ENCODE data around the gene ALAD. TPM values are rescaled to one million over a fixed set of nuclear protein-coding genes. Genes with fewer than 3 reads are reported as not detected.

Gene ALAD
- total RNA-seq, 1 experiment from 2014 or later, result 18.9 TPM

DNA sequence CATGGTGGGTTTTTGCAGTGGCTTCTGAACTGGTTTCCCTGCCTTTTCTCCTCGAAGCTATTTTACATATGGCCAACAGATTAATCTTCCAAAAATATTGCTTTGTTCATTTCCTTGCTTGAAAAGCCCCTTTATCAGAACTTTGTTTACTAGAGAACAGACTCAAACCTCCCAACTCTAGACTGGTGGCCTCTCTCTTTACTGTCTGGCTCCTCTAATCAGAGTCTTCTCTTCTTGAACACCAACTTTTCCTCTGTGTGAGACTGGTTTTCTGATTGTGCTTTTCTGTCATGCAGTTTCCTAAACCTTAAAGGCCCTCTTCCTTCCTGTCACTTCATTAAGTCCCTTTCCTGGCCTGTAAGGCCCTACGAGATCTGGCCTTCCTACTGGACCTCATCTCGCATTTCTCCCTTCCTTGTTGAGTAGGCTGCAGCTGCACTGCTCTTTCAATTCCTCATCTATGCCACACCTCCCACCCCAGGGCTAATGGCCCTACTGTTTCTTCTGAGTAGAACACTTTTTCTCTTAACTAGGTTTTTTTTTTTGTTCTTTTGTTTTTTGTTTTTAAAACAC, 15.2 kb upstream of the ALAD start:
- H3K36me3 ChIP-seq (ENCODE audit: insufficient read depth, low read length, poor library complexity, severe bottlenecking), result no peaks in the 10 kb centered on the region
- H3K9me3 ChIP-seq (ENCODE audit: low read depth, low read length, poor library complexity, severe bottlenecking), result no peaks in the 10 kb centered on the region
- peaks cover 4% of the 10 kb centered on the region for H3K4me1 ChIP-seq (ENCODE audit: insufficient read depth, low read length, poor library complexity, severe bottlenecking)
- intact Hi-C loops (cut with micrococcal nuclease; ENCODE audit: unreplicated experiment), result no loop called here
- TF ChIP-seq, protein P1, sequence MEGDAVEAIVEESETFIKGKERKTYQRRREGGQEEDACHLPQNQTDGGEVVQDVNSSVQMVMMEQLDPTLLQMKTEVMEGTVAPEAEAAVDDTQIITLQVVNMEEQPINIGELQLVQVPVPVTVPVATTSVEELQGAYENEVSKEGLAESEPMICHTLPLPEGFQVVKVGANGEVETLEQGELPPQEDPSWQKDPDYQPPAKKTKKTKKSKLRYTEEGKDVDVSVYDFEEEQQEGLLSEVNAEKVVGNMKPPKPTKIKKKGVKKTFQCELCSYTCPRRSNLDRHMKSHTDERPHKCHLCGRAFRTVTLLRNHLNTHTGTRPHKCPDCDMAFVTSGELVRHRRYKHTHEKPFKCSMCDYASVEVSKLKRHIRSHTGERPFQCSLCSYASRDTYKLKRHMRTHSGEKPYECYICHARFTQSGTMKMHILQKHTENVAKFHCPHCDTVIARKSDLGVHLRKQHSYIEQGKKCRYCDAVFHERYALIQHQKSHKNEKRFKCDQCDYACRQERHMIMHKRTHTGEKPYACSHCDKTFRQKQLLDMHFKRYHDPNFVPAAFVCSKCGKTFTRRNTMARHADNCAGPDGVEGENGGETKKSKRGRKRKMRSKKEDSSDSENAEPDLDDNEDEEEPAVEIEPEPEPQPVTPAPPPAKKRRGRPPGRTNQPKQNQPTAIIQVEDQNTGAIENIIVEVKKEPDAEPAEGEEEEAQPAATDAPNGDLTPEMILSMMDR (conservative IDR thresholded peaks at IDR 0.05; ENCODE audit: low read depth, low read length), result no peak
- no peak for TF ChIP-seq EZH2 (IDR thresholded peaks at IDR 0.05; ENCODE audit: borderline replicate concordance, low read depth, low read length, poor library complexity, severe bottlenecking)
- H3K4me3 ChIP-seq (ENCODE audit: low read depth, low read length, poor library complexity, severe bottlenecking), result no peak overlapping the region
- H3K27ac ChIP-seq (ENCODE audit: low read depth, low read length, poor library complexity, severe bottlenecking), result no peak overlapping the region
- ChIA-PET CTCF (interaction anchor here (1.2 kb wide), 1 partner anchor 15 kb away, joined by 6 read pairs; the partner anchor contains the start of gene ALAD), POLR2A (ENCODE audit: low non-redundant PET) (no interaction called here)
- H3K27me3 ChIP-seq (replicated peaks; ENCODE audit: insufficient read depth, low read depth, low read length, poor library complexity), result no peaks in the 10 kb centered on the region
- no peak for DNase-seq (ENCODE audit: low spot score)
- no TSS peak for BruUV-seq (replicated peaks)

DNA sequence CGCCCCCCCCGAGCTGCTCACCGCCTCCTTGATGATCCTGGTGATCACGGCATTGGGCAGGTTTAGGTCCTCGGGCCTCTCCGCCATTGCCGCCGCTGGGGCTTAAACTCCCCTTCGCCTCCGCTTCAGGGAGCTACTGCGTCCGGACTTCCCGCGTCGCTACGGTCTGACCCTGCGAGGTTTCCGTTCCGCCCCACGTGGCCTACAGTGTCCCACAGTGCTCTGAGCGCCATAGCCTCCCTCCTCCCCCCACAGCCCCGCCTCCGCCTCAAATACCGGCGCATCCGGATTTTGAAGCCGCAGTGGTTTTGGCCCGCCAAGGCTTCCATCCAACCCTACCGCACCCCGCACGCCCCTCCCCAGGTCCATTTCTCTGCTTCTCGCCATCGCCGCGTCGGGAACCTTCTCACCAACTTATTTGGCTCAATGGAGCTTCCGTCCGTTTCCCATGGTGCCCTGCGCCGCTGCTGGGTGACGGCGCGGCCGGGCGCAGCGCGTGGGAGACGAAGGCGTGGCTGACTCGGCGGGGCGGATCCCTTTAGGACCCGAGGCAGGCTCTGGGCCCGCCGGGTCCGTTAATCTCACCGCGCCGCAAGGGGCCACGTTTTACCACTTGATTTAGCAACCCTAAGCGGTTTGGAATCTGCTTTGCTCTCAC, 9.3 kb upstream of the ALAD start, which contains the start of the genes C9orf43 and POLE3:
TSS of gene C9orf43 (plus strand) at position 541 of the 658 bp plus-strand sequence. CDS start 2,747 bp downstream, outside the sequence.
TSS of gene POLE3 (minus strand) at position 469 of the 658 bp plus-strand sequence. CDS start at position 87, 382 bp downstream.
- Histone ChIP-seq H3K36me3 (ENCODE audit: insufficient read depth, low read length, poor library complexity, severe bottlenecking) (peaks cover 21% of the 10 kb centered on the region), H3K27ac (ENCODE audit: low read depth, low read length, poor library complexity, severe bottlenecking) (peak within 1 kb of the TSS; percentile 92), H3K4me1 (ENCODE audit: insufficient read depth, low read length, poor library complexity, severe bottlenecking) (peaks cover 11% of the 10 kb centered on the region), H3K4me3 (ENCODE audit: low read depth, low read length, poor library complexity, severe bottlenecking) (peak within 1 kb of the TSS; percentile 96), H3K27me3 (replicated peaks; ENCODE audit: insufficient read depth, low read depth, low read length, poor library complexity) (no peaks in the 10 kb centered on the region), H3K9me3 (ENCODE audit: low read depth, low read length, poor library complexity, severe bottlenecking) (no peaks in the 10 kb centered on the region)
- no TSS peak for BruUV-seq (replicated peaks)
- ChIA-PET CTCF (interaction anchor here (1.1 kb wide), 1 partner anchor 9 kb away, joined by 12 read pairs; the partner anchor contains the start of gene ALAD), POLR2A (ENCODE audit: low non-redundant PET) (interaction anchor here (0.7 kb wide), 3 partner anchors 9 to 211 kb away, joined by 3 read pairs; partner anchors contain the start of gene ALAD)
- peak; percentile 98 for DNase-seq (ENCODE audit: low spot score)
- intact Hi-C loops (cut with micrococcal nuclease; ENCODE audit: unreplicated experiment), result no loop called here
- TF ChIP-seq, protein P1 (conservative IDR thresholded peaks at IDR 0.05; ENCODE audit: low read depth, low read length), result no peak
- no peak for TF ChIP-seq EZH2 (IDR thresholded peaks at IDR 0.05; ENCODE audit: borderline replicate concordance, low read depth, low read length, poor library complexity, severe bottlenecking)

DNA sequence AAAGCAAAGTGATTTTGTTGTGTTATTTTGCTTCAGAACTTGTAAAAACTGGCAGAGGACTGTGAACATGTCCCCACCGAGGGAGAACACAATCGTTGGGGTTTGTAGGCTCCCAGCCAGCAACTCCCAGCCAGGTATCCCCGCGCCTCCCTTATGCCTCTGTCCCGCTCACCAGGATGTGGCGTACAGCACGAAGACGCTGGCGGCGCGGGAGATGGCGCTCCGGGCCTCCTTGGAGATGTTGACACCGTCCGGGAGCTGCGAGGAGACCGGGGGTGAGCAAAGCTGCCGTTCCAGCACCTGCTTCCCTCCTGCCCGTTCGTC, 8.8 kb upstream of the ALAD start:
- CTCF ChIA-PET, result interaction anchor here (1.1 kb wide), 1 partner anchor 8 kb away, joined by 12 read pairs; the partner anchor contains the start of gene ALAD
- intact Hi-C loops (cut with micrococcal nuclease; ENCODE audit: unreplicated experiment), result loop anchor here (10.0 kb wide), 2 partner anchors 105 to 135 kb away; partner anchors contain the start of genes CDC26, PRPF4 and RNF183

More for the DNA sequence above, 8.8 kb upstream of the ALAD start:
- Histone ChIP-seq H3K27me3 (replicated peaks; ENCODE audit: insufficient read depth, low read depth, low read length, poor library complexity) (no peaks in the 10 kb centered on the region), H3K27ac (ENCODE audit: low read depth, low read length, poor library complexity, severe bottlenecking) (peak overlapping the region; percentile 92), H3K4me1 (ENCODE audit: insufficient read depth, low read length, poor library complexity, severe bottlenecking) (peaks cover 11% of the 10 kb centered on the region), H3K36me3 (ENCODE audit: insufficient read depth, low read length, poor library complexity, severe bottlenecking) (peaks cover 21% of the 10 kb centered on the region), H3K4me3 (ENCODE audit: low read depth, low read length, poor library complexity, severe bottlenecking) (peak overlapping the region; percentile 96), H3K9me3 (ENCODE audit: low read depth, low read length, poor library complexity, severe bottlenecking) (no peaks in the 10 kb centered on the region)
- no peak for DNase-seq (ENCODE audit: low spot score)
- TF ChIP-seq, protein P1 (conservative IDR thresholded peaks at IDR 0.05; ENCODE audit: low read depth, low read length), result no peak
- TF ChIP-seq EZH2 (IDR thresholded peaks at IDR 0.05; ENCODE audit: borderline replicate concordance, low read depth, low read length, poor library complexity, severe bottlenecking), result no peak
- BruUV-seq (replicated peaks), result no TSS peak
- POLR2A ChIA-PET (ENCODE audit: low non-redundant PET), result interaction anchor here (0.7 kb wide), 2 partner anchors 11 to 211 kb away, joined by 3 read pairs; no protein-coding TSS in a partner anchor
